Transverse colon (tissue), 3 donors: ENCODE measurements around the gene AADACL3.

ENCODE experiments used
- CTCF ChIP-seq, 5 experiments: fragments of 200-600 bp in 3 of 5; fragments of 450-650 bp in 2 of 5; sonication (generic) in 3 of 5; IDR thresholded peaks; 1 replicate in 2 of 5; 2 replicates in 3 of 5; pipeline ENCODE4 v1.5.1; 2016 to 2017; ENCODE audit warnings: antibody characterized with exemption in 5 of 5, inconsistent platforms in 3 of 5, mild to moderate bottlenecking in 2 of 5, moderate library complexity in 1 of 5
- POLR2A ChIP-seq: fragments of 450-650 bp; IDR thresholded peaks from one replicate; pipeline ENCODE4 v1.6.1; 2016; ENCODE audit warnings: antibody characterized with exemption, mild to moderate bottlenecking, moderate library complexity

- TF ChIP-seq CTCF (IDR thresholded peaks at IDR 0.05) (no peak), POLR2A (no peak)
Observed at GRCh38 chr1:12772520-12772919, 56.6 kb downstream of the AADACL3 start.
